Stimulated activated CD4-positive, alpha-beta T cell treated with anti-CD3 and anti-CD28 coated beads, Interleukin-1b, Interleukin-23, amount 100 ng/mL, for 24 hours (primary cell): Measurements from ENCODE around the gene FAM90A1.
"Not testable (repeated sequence)": the region's sequence is repeated elsewhere in the genome, so short reads cannot be mapped to it uniquely, and the experiment has no call there.

ENCODE experiments used
- DNase-seq, 4 experiments: peaks; one replicate each; pipeline ENCODE4 v3.0.0-alpha.2; 2020; ENCODE audit warnings: low read depth in 4 of 4, low spot score in 1 of 4

The FAM90A1 gene

GRCh38 chr12:8179989-8180585 is 47.3 kb downstream of the FAM90A1 start:
- peak; percentile 25 to 53 (median 42) for DNase-seq

DNA sequence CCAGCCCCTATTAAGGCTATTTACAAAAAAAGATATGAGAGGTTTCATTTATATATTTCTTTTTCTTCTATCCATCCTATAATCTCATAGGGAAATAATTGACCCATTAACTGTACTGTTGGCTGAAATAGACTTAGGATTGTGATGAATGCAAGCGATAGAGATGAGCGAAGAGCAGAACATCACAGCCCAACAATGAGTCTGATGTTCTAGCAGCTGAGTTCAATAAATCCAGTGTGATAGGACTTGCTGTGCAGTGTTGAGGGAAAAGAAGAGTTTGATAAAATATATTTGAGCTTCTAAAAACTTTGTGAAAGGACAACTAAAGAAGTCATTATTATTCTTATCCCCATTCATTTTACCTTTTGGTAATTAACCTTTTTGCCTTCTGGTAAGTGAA is 54.5 kb downstream of the FAM90A1 start:
- DNase-seq, result not testable (repeated sequence)
